ENCODE measurements around the gene NETO1.

Gene NETO1

GRCh38 chr18:72843743-72844142, 24.0 kb downstream of the NETO1 start:
- no peak for DNase-seq (ENCODE audit: low read depth)

- DNase-seq (ENCODE audit: low read depth), result no peak
Measured at GRCh38 chr18:72840109-72840508, 27.7 kb downstream of the NETO1 start.

GRCh38 chr18:72834731-72835130, 33.1 kb downstream of the NETO1 start:
- no peak for DNase-seq (ENCODE audit: low read depth)

GRCh38 chr18:72833471-72833870, 34.3 kb downstream of the NETO1 start:
- DNase-seq (ENCODE audit: low read depth), result no peak

- DNase-seq (ENCODE audit: low read depth), result no peak
Measured at GRCh38 chr18:72830109-72830508, 37.7 kb downstream of the NETO1 start.

- DNase-seq (ENCODE audit: low read depth), result no peak
Measured at GRCh38 chr18:72828601-72829000, 39.2 kb downstream of the NETO1 start.

GRCh38 chr18:72826736-72827135, 41.1 kb downstream of the NETO1 start:
- DNase-seq (ENCODE audit: low read depth), result no peak

- DNase-seq (ENCODE audit: low read depth), result no peak
Measured at GRCh38 chr18:72823345-72823744, 44.4 kb downstream of the NETO1 start.

- no peak for DNase-seq (ENCODE audit: low read depth)
Measured at GRCh38 chr18:72822202-72822601, 45.6 kb downstream of the NETO1 start.

GRCh38 chr18:72820571-72820970, 47.2 kb downstream of the NETO1 start:
- DNase-seq (ENCODE audit: low read depth), result no peak

GRCh38 chr18:72819050-72819449, 48.7 kb downstream of the NETO1 start:
- DNase-seq (ENCODE audit: low read depth), result no peak

- DNase-seq (ENCODE audit: low read depth), result no peak
Measured at GRCh38 chr18:72811047-72811446, 56.7 kb downstream of the NETO1 start.

- DNase-seq (ENCODE audit: low read depth), result no peak
Measured at GRCh38 chr18:72808680-72809079, 59.1 kb downstream of the NETO1 start.

GRCh38 chr18:72799106-72799505, 68.7 kb downstream of the NETO1 start:
- DNase-seq (ENCODE audit: low read depth), result no peak

GRCh38 chr18:72783530-72783929, 84.3 kb downstream of the NETO1 start:
- no peak for DNase-seq (ENCODE audit: low read depth)

GRCh38 chr18:72774914-72775313, 92.9 kb downstream of the NETO1 start:
- DNase-seq (ENCODE audit: low read depth), result no peak

GRCh38 chr18:72772916-72773315, 94.9 kb downstream of the NETO1 start:
- DNase-seq (ENCODE audit: low read depth), result no peak

GRCh38 chr18:72768681-72769229, 99.0 kb downstream of the NETO1 start:
- no peak for DNase-seq (ENCODE audit: low read depth)

GRCh38 chr18:72762515-72763122, 105.2 kb downstream of the NETO1 start:
- peak; percentile 7 for DNase-seq (ENCODE audit: low read depth)

GRCh38 chr18:72752220-72752619, 115.6 kb downstream of the NETO1 start:
- DNase-seq (ENCODE audit: low read depth), result no peak

GRCh38 chr18:72742002-72742401, 125.8 kb downstream of the NETO1 start:
- DNase-seq (ENCODE audit: low read depth), result no peak

GRCh38 chr18:72738136-72738535, 129.7 kb downstream of the NETO1 start:
- DNase-seq (ENCODE audit: low read depth), result no peak

GRCh38 chr18:72727776-72728175, 140.0 kb downstream of the NETO1 start:
- no peak for DNase-seq (ENCODE audit: low read depth)

- DNase-seq (ENCODE audit: low read depth), result no peak
Measured at GRCh38 chr18:72727038-72727655, 140.6 kb downstream of the NETO1 start.

Data from CMK (cell line).